ENCODE results near the gene ZNF606.

ZNF606 gene

DNA sequence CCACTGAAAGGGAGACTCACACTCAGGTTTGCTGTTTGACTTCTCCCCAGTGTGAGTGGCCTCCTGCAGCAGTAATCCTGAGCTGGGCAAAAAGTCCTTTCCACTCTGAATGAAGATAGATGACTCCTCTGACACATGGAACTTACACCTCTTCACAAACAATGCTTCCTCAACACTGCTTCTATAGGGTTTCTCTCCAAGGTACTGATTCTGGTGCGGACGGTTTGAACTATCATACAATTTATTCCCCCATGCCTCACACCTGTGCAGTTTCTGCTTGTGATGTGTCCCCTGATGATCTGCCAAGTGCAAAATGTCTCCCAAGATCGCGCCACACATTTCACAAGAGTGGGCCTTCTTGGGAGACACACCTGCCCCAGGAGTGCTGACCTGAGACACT, 75.0 kb downstream of the ZNF606 start:
- no peak for DNase-seq (ENCODE audit: low read depth)

Data from non-pigmented ciliary epithelial cell (primary cell).